IMR-90 (cell line): ENCODE data around the gene MS4A15. TPM values are rescaled to one million over a fixed set of nuclear protein-coding genes. Genes with fewer than 3 reads are reported as not detected.

Source experiments
- ATAC-seq: fragments of 200-7000 bp; cut with Tn5 transposase; 2 replicates; pipeline ENCODE4 v1.9.1; 2020; ENCODE audit warnings: low read depth, mild to moderate bottlenecking, moderate library complexity
- BruUV-seq: library from RNA; stranded (reverse); fragments of 400-500 nt; replicated peaks from 2 replicates; lab custom pipeline; 2021; lab: Mats Ljungman, UMichigan
- CTCF ChIA-PET: fragments of 300-600 bp; formaldehyde crosslinking; extraction: SDS; loops from one replicate; lab custom pipeline; 2021; ENCODE audit warnings: antibody characterized with exemption; lab: Yijun Ruan, JAX
- POLR2A ChIA-PET: fragments of 300-600 bp; sonication (Branson Sonifier 250); formaldehyde crosslinking; loops from one replicate; lab custom pipeline; 2022; ENCODE audit warnings: antibody characterized with exemption; ENCODE audit not compliant: unreplicated experiment; lab: Charles Lee
- DNase-seq: peaks from one replicate; pipeline ENCODE4 v3.0.0; 2013
- H2AFZ ChIP-seq: replicated peaks from 2 replicates; pipeline ENCODE3; 2013; ENCODE audit warnings: low read length, mild to moderate bottlenecking; ENCODE audit not compliant: poor library complexity
- H2AK5ac ChIP-seq: 2 replicates; pipeline ENCODE4 v1.6.1; 2013; ENCODE audit warnings: low read depth, low read length, inconsistent platforms
- H2AK9ac ChIP-seq: replicated peaks from 2 replicates; pipeline ENCODE3; 2013; ENCODE audit warnings: mild to moderate bottlenecking, low read depth, low read length, moderate library complexity; ENCODE audit not compliant: poor library complexity
- H2BK120ac ChIP-seq: 2 replicates; pipeline ENCODE4 v1.6.1; 2013; ENCODE audit warnings: low read depth, low read length, inconsistent platforms
- H2BK15ac ChIP-seq: 3 replicates; pipeline ENCODE4 v1.6.1; 2013; ENCODE audit warnings: low read depth, low read length, inconsistent platforms
- H2BK20ac ChIP-seq: 2 replicates; pipeline ENCODE4 v1.6.1; 2013; ENCODE audit warnings: low read depth, mild to moderate bottlenecking, inconsistent platforms, low read length, moderate library complexity
- H2BK5ac ChIP-seq: 2 replicates; pipeline ENCODE4 v1.6.1; 2013; ENCODE audit warnings: mild to moderate bottlenecking, low read depth, low read length, inconsistent platforms; ENCODE audit not compliant: poor library complexity, severe bottlenecking
- H3K14ac ChIP-seq: replicated peaks from 2 replicates; pipeline ENCODE4 v1.6.1; 2013; ENCODE audit warnings: low read depth, low read length, inconsistent platforms
- H3K18ac ChIP-seq: 2 replicates; pipeline ENCODE4 v1.6.1; 2013; ENCODE audit warnings: low read depth, low read length, control low read depth
- H3K23ac ChIP-seq: 2 replicates; pipeline ENCODE4 v1.6.1; 2013; ENCODE audit warnings: low read depth, low read length, inconsistent platforms
- H3K27ac ChIP-seq: 2 replicates; pipeline ENCODE4 v1.5.1; 2013; ENCODE audit warnings: mild to moderate bottlenecking, control low read depth, low read length; ENCODE audit not compliant: insufficient read depth
- H3K27me3 ChIP-seq: 2 replicates; pipeline ENCODE4 v1.6.1; 2013; ENCODE audit warnings: low read length; ENCODE audit not compliant: control insufficient read depth, insufficient read depth
- H3K36me3 ChIP-seq: 2 replicates; pipeline ENCODE4 v1.6.1; 2013; ENCODE audit warnings: low read length, mixed read lengths; ENCODE audit not compliant: control insufficient read depth, insufficient read depth
- H3K4ac ChIP-seq: 2 replicates; pipeline ENCODE4 v1.6.1; 2013; ENCODE audit warnings: low read depth, low read length, inconsistent platforms
- H3K4me1 ChIP-seq: 2 replicates; pipeline ENCODE4 v1.6.1; 2013; ENCODE audit warnings: low read length, mixed read lengths; ENCODE audit not compliant: control insufficient read depth, insufficient read depth
- H3K4me2 ChIP-seq: 2 replicates; pipeline ENCODE4 v1.6.1; 2013; ENCODE audit warnings: low read depth, mild to moderate bottlenecking, control low read depth, low read length, moderate library complexity
- H3K4me3 ChIP-seq: 2 replicates; pipeline ENCODE4 v1.5.1; 2013; ENCODE audit warnings: low read depth, mild to moderate bottlenecking, control low read depth, low read length, moderate library complexity; ENCODE audit not compliant: insufficient read depth
- H3K56ac ChIP-seq: 2 replicates; pipeline ENCODE4 v1.6.1; 2013; ENCODE audit warnings: low read length, inconsistent platforms; ENCODE audit not compliant: insufficient read depth; ENCODE audit errors: extremely low read depth
- H3K79me1 ChIP-seq, 2 experiments: 2 replicates each; pipeline ENCODE4 v1.6.1; 2013; ENCODE audit warnings: low read length in 2 of 2, inconsistent platforms in 1 of 2, low read depth in 1 of 2
- H3K9ac ChIP-seq: 2 replicates; pipeline ENCODE4 v1.6.1; 2013; ENCODE audit warnings: low read depth, low read length, control low read depth
- H3K9me1 ChIP-seq: 2 replicates; pipeline ENCODE4 v1.6.1; 2013; ENCODE audit warnings: low read length, inconsistent platforms; ENCODE audit not compliant: insufficient read depth
- H3K9me3 ChIP-seq: 2 replicates; pipeline ENCODE4 v1.6.1; 2013; ENCODE audit warnings: low read length; ENCODE audit not compliant: control insufficient read depth, insufficient read depth
- H4K20me1 ChIP-seq: 2 replicates; pipeline ENCODE4 v1.6.1; 2013; ENCODE audit warnings: low read length, inconsistent platforms; ENCODE audit not compliant: insufficient read depth
- H4K5ac ChIP-seq: 2 replicates; pipeline ENCODE4 v1.6.1; 2013; ENCODE audit warnings: mild to moderate bottlenecking, low read depth, low read length, control low read depth
- H4K8ac ChIP-seq, 2 experiments: 2 replicates each; pipeline ENCODE4 v1.6.1; 2013; ENCODE audit warnings: low read depth in 2 of 2, low read length in 2 of 2, control low read depth in 1 of 2, inconsistent platforms in 1 of 2
- H4K91ac ChIP-seq: 2 replicates; pipeline ENCODE4 v1.6.1; 2013; ENCODE audit warnings: low read depth, low read length, inconsistent platforms; ENCODE audit not compliant: insufficient read depth
- MAFK ChIP-seq: IDR thresholded peaks from 2 replicates; pipeline ENCODE4 v1.6.1; 2012; ENCODE audit warnings: low read depth, low read length, improper control_type of control experiment
- NFE2L2 ChIP-seq: fragments of 150-350 bp; IDR thresholded peaks from 2 replicates; pipeline ENCODE4 v1.6.1; 2016; ENCODE audit warnings: low read depth, mild to moderate bottlenecking, low read length
- RCOR1 ChIP-seq: IDR thresholded peaks from 2 replicates; pipeline ENCODE4 v1.6.1; 2012; ENCODE audit warnings: mild to moderate bottlenecking, low read length, improper control_type of control experiment; ENCODE audit not compliant: insufficient replicate concordance
- WGBS, 2 experiments: methylation state at CpG; one replicate each; pipeline versions ENCODE4 v1.1.5 to v1.1.7; 2013; ENCODE audit warnings: missing lambda C conversion rate in 2 of 2; ENCODE audit not compliant: insufficient read length in 1 of 2; ENCODE audit errors: extremely low coverage in 2 of 2; 5-methylcytosine and 5-hydroxymethylcytosine counted together
- dilution Hi-C: fragments of 300-500 bp; cut with HindIII; formaldehyde crosslinking; loops from one replicate; pipeline ENCODE4 v1.14.3; 2018; ENCODE audit warnings: low sequenced_read_pairs; ENCODE audit not compliant: unreplicated experiment
- in situ Hi-C: fragments of 300-500 bp; cut with MboI; formaldehyde crosslinking; loops from 3 replicates; pipeline ENCODE4 v1.14.3; 2019; ENCODE audit warnings: low sequenced_read_pairs, inconsistent platforms, mixed read lengths
- intact Hi-C: fragments of 100-400 bp; cut with micrococcal nuclease; formaldehyde crosslinking; loops from 2 replicates; pipeline ENCODE4 v1.10.0; 2022
- polyA plus RNA-seq, 3 experiments: library from polyadenylated mRNA; depleted of rRNA; stranded (reverse); fragments of >200 nt; gene quantifications; 2 replicates each; pipeline ENCODE4 v1.2.3, GENCODE V29; 2012; ENCODE audit warnings: low replicate concordance in 1 of 3
- total RNA-seq: library from RNA; depleted of rRNA; stranded (reverse); fragments of >200 nt; gene quantifications from 2 replicates; pipeline ENCODE4 v1.2.3, GENCODE V29; 2012
- TF ChIP-seq, protein P1 (sequence below): conservative IDR thresholded peaks from 2 replicates; pipeline ENCODE4 v1.5.1; 2012; ENCODE audit warnings: mild to moderate bottlenecking, low read depth, low read length, improper control_type of control experiment

Gene MS4A15
- total and polyA plus RNA-seq, 2 of the 4 experiments (the other 2 are of a cell fraction) = not detected

DNA sequence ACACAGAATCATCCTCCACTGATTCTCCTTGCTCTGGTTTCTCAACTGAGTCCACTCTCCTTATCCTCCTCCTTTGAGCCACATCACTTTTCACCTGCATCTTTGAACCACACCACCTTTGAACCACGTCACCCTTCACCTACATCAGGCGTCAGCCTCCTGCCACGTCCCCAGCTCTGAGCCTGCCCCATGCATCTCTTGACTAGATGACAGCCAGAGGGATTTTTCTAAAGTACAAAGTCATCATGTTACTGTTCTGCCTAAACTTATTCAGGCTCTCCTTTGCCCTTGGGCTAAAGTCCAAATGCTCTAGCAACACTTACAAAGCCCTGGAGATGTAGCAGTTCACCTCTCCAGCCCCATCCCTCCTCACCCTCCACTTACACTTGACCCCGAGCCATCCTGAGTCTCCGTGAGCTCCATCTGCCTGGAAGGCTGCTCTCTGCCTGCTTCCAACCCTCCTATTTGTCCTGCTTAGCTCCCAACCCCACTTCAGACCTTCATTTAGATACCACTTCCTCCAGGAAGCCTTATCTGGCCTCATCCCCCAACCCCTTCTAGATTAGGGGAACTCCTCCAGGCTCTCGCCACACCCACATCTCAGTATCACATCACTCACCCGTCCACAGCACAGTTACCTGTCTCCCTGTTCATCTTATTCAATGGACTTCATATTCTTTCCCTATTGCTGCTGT is 24.8 kb downstream of the MS4A15 start:
- ATAC-seq (no peak), DNase-seq (no peak)
- H3K36me3 ChIP-seq = no peaks in the 10 kb centered on the region
- peaks cover 31% of the 10 kb centered on the region for H3K27me3 ChIP-seq
- no peak overlapping the region for H4K8ac ChIP-seq
- no peak overlapping the region for H4K5ac ChIP-seq
- no peak overlapping the region for H3K56ac ChIP-seq
- TF ChIP-seq NFE2L2 (no peak), RCOR1 (no peak), MAFK (no peak)
- TF ChIP-seq, protein P1, sequence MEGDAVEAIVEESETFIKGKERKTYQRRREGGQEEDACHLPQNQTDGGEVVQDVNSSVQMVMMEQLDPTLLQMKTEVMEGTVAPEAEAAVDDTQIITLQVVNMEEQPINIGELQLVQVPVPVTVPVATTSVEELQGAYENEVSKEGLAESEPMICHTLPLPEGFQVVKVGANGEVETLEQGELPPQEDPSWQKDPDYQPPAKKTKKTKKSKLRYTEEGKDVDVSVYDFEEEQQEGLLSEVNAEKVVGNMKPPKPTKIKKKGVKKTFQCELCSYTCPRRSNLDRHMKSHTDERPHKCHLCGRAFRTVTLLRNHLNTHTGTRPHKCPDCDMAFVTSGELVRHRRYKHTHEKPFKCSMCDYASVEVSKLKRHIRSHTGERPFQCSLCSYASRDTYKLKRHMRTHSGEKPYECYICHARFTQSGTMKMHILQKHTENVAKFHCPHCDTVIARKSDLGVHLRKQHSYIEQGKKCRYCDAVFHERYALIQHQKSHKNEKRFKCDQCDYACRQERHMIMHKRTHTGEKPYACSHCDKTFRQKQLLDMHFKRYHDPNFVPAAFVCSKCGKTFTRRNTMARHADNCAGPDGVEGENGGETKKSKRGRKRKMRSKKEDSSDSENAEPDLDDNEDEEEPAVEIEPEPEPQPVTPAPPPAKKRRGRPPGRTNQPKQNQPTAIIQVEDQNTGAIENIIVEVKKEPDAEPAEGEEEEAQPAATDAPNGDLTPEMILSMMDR = no peak
- no peak overlapping the region for H4K91ac ChIP-seq
- intact Hi-C loops = no loop called here
- no peak overlapping the region for H3K23ac ChIP-seq
- dilution Hi-C loops = no loop called here
- no peak overlapping the region for H3K9ac ChIP-seq
- 53% methylated on average over 7 of the region's 7 CpGs; no CpG with 5 or more reads in 1 of the 2 experiments for WGBS, 2 experiments
- H2BK5ac ChIP-seq = no peak overlapping the region
- ChIA-PET CTCF (interaction anchor here (0.7 kb wide), 1 partner anchor 19 kb away, joined by 3 read pairs; no protein-coding TSS in a partner anchor), POLR2A (no interaction called here)
- no peak overlapping the region for H3K4ac ChIP-seq
- H3K4me1 ChIP-seq = peaks cover under 1% of the 10 kb centered on the region; the same call in 1 of the 2 replicates
- no peak overlapping the region for H3K18ac ChIP-seq
- peaks cover 10% of the 10 kb centered on the region; the same call in 1 of the 2 replicates for H3K9me1 ChIP-seq
- no peak overlapping the region for H3K27ac ChIP-seq
- no peaks in the 10 kb centered on the region for H4K20me1 ChIP-seq
- H3K14ac ChIP-seq = no peak overlapping the region
- H2BK15ac ChIP-seq = no peak overlapping the region
- in situ Hi-C loops = no loop called here
- no TSS peak for BruUV-seq
- H2BK120ac ChIP-seq = no peak overlapping the region
- no peaks in the 10 kb centered on the region for H3K79me1 ChIP-seq
- H2AFZ ChIP-seq = no peak overlapping the region
- no peaks in the 10 kb centered on the region for H3K9me3 ChIP-seq
- no peak overlapping the region for H3K4me3 ChIP-seq
- H2AK9ac ChIP-seq = no peak overlapping the region
- no peak overlapping the region for H2AK5ac ChIP-seq
- H3K4me2 ChIP-seq = no peak overlapping the region
- no peak overlapping the region for H2BK20ac ChIP-seq
